Spinal cord (tissue), 10 donors: Measurements from ENCODE around the gene SERPINA6. TPM values are rescaled to one million over a fixed set of nuclear protein-coding genes. Genes with fewer than 3 reads are reported as not detected.

Experiments used
- DNase-seq, 6 donors: peaks; one replicate each; pipeline versions ENCODE4 v3.0.0 to v3.0.0-alpha.2; 2013 to 2015; ENCODE audit warnings: low spot score in 6 of 6, low read depth in 4 of 6
- H3K27ac ChIP-seq: one replicate; pipeline ENCODE4 v1.5.1; 2013; ENCODE audit warnings: low read depth, low read length, control low read depth
- H3K27me3 ChIP-seq: one replicate; pipeline ENCODE4 v1.6.1; 2013; ENCODE audit warnings: low read length; ENCODE audit not compliant: control insufficient read depth, insufficient read depth
- H3K36me3 ChIP-seq: one replicate; pipeline ENCODE4 v1.6.1; 2013; ENCODE audit warnings: low read length; ENCODE audit not compliant: control insufficient read depth, insufficient read depth
- H3K4me1 ChIP-seq: one replicate; pipeline ENCODE4 v1.6.1; 2013; ENCODE audit warnings: low read length; ENCODE audit not compliant: control insufficient read depth, insufficient read depth
- H3K4me3 ChIP-seq: one replicate; pipeline ENCODE4 v1.5.1; 2013; ENCODE audit warnings: low read depth, low read length, control low read depth
- H3K9me3 ChIP-seq: one replicate; pipeline ENCODE4 v1.6.1; 2013; ENCODE audit warnings: low read length; ENCODE audit not compliant: control insufficient read depth, insufficient read depth
- WGBS: methylation state at CpG from one replicate; pipeline ENCODE4 v1.1.5; 2013; ENCODE audit warnings: missing lambda C conversion rate; ENCODE audit not compliant: insufficient coverage; 5-methylcytosine and 5-hydroxymethylcytosine counted together
- polyA plus RNA-seq, 2 donors: library from polyadenylated mRNA; unstranded; fragments of 120-200 nt; gene quantifications; one replicate each; pipeline ENCODE4 v1.2.1, GENCODE V29; 2013; ENCODE audit not compliant: insufficient read length in 2 of 2
- total RNA-seq, 2 donors: library from RNA; depleted of rRNA in 1 of 2; stranded (reverse); fragments of 120-200 nt in 1 of 2; fragments of >200 nt in 1 of 2; gene quantifications; one replicate each; pipeline versions ENCODE4 v1.2.3 to v1.2.4, GENCODE V29; 2013 to 2014
- donor health status: healthy.

SERPINA6 gene
- total and polyA plus RNA-seq, 4 donors, result 0.06 TPM; not detected in 3

- 95% methylated on average over 8 of the region's 8 CpGs for WGBS
- no peak overlapping the region for H3K4me3 ChIP-seq
These were observed 9.0 kb downstream of the SERPINA6 start for GRCh38 chr14:94313991-94314655.

DNA sequence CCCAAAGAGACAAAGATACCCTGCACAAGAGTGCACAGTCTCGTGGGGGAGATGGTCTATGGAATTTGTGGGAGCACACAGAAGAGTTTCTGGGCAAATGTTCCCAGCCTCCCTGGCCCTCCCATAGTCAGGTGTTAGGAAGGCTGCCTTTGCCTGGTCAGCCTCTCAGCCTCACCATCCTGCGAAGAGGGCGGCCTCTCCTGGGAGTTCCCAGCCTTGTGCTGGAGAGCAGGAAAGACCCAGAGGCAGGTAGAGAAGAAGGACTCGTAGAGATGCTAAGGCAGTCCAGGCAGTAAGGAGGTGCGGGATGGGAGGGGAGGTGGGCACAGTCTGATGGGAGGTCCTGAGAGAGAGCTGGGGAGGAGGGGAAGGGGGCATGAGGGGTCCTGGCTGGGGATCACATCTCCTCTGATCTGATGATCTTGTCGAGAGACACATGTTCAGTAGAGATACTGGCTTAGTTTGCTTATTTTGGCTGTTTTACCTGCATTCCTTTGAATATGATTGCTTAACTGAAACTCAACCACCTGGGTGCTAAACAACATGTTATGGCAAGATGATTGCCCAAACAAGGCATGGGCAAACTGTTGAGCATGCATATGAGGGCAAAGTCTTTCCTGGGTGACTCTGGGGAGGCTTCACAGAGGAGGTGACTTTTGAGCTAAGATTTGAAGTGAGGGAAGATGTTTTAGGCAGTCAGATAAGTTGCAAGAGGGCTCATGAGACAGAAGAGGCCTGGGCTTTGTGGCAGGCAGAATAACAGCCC is 10.5 kb downstream of the SERPINA6 start:
- Histone ChIP-seq H3K36me3 (no peaks in the 10 kb centered on the region), H3K27ac (no peak overlapping the region), H3K4me3 (no peak overlapping the region), H3K4me1 (no peaks in the 10 kb centered on the region), H3K9me3 (no peaks in the 10 kb centered on the region), H3K27me3 (no peaks in the 10 kb centered on the region)
- 75% methylated on average over 5 of the region's 6 CpGs for WGBS
- DNase-seq, result no peak

More at GRCh38 chr14:94313991-94314655, 9.0 kb downstream of the SERPINA6 start:
- Histone ChIP-seq H3K9me3 (no peaks in the 10 kb centered on the region), H3K4me1 (no peaks in the 10 kb centered on the region), H3K27me3 (no peaks in the 10 kb centered on the region), H3K36me3 (no peaks in the 10 kb centered on the region), H3K27ac (no peak overlapping the region)
- no peak for DNase-seq

DNA sequence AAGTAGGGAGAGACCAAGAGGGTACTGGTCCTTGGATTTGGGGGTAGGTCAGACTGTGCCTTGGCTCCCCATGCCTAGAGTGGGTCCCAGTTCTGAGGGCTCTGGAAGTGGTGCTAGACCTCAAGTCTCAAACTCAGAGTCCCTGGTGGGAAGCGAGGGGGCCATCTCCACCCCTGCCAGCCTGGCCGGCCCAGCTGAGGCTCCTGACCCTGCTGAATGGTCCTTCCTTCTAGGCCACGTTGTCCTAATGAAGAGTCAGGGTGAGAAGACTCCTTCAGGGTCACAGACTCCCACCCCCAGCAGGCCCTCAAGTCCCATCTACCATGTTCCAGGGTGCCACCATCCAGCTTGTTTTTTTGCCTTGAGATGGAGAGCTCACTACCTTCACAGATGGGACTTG is 12.9 kb downstream of the SERPINA6 start:
- no peak overlapping the region for H3K4me3 ChIP-seq
- H3K36me3 ChIP-seq, result no peaks in the 10 kb centered on the region
- H3K4me1 ChIP-seq, result no peaks in the 10 kb centered on the region
- no peaks in the 10 kb centered on the region for H3K27me3 ChIP-seq
- no peaks in the 10 kb centered on the region for H3K9me3 ChIP-seq
- no peak for DNase-seq
- 100% methylated on average over 2 of the region's 3 CpGs for WGBS
- no peak overlapping the region for H3K27ac ChIP-seq

DNA sequence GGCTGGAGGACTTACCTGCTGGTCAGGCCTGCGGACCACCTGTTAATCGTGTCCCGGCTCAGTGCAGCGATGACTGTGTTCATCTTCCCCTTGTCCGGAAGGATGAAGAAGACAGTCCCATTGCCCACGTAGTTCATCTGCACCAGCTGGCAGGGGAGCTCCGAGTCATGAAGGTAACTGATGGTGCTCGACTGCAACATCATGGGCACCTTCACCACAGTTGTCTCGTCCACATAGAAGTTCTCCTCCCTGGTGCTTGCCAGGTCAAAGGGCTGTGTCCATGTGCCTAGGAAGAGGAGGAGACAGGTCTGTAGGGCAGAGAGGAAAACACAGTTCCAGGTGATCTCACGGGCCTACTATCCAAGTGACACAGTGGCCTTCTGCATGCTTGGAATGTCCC is 13.4 kb downstream of the SERPINA6 start:
- 95% methylated on average over 9 of the region's 10 CpGs for WGBS
- H3K9me3 ChIP-seq, result no peaks in the 10 kb centered on the region
- H3K36me3 ChIP-seq, result no peaks in the 10 kb centered on the region
- no peaks in the 10 kb centered on the region for H3K4me1 ChIP-seq
- H3K4me3 ChIP-seq, result no peak overlapping the region
- DNase-seq, result no peak
- no peaks in the 10 kb centered on the region for H3K27me3 ChIP-seq
- H3K27ac ChIP-seq, result no peak overlapping the region

GRCh38 chr14:94307410-94307992 is 15.6 kb downstream of the SERPINA6 start:
- Histone ChIP-seq H3K27me3 (no peaks in the 10 kb centered on the region), H3K36me3 (no peaks in the 10 kb centered on the region), H3K27ac (no peak overlapping the region), H3K9me3 (no peaks in the 10 kb centered on the region), H3K4me3 (no peak overlapping the region), H3K4me1 (no peaks in the 10 kb centered on the region)
- no peak for DNase-seq
- WGBS, result 0% methylated on average over 1 of the region's 5 CpGs

DNA sequence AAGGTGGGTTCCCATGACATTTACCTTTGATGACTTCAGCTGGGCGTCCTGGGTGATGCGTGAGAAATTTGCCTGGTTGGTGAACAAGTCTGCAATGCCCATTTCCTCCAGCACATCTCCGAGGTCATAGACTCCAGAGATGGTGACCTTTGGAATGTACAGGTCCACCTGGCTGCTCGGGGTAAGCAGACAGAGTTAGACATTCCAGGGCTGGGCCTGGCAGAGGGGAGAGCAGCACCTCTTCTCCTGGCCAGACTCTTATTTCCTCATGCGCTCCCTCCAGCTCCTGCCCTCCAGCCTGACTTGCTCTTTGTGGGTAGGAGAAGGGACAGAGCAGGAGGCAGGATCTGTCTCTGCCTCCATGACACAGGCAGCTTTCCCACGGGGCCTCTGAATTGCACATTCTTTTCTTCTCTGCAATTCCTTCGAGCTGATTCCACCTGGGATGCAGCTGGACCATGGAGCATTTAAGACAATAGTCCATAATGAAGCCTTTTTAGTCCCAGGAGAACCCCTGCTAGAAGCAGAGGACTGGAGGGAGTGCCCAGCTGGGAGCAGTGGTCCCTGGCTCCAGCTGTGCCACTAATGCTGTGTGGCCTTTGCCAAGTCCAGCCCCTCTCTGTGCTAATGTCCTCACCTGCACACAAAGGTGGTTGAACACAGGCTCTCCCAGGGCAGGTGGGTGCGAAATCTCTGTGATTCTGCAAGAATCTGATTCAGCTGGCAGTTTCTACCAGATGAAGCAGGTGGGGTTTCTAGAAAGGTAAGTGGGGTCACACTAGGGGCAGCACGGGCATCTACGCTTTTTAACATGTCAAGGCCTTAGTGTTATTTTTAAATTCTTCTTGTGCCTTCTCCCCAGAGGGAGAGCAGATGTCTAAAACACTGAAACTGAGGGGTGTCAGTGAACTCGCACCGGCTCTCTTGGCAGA is 16.8 kb downstream of the SERPINA6 start:
- H3K27me3 ChIP-seq, result no peaks in the 10 kb centered on the region
- 83% methylated on average over 9 of the region's 12 CpGs for WGBS

DNA sequence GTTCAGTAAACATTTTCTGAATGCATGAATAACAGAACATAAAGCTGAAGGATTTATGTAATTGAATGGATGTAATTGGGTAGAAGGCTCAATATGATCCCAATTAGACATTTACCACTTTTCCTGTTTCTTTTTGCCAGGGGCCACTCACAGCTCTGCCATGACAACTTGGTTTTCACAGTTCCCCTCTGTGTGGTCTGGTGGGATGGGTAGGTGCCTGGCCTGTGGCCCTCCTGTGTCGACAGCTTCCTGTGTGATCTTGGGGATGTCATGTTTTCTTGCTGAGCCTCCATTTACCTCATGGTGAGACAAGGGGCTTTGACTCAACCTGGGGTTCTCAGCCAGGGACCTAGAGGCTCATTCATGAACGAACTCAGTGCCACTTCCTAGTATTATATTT is 17.5 kb downstream of the SERPINA6 start:
- WGBS, result 60% methylated on average over 1 of the region's 2 CpGs

More for the DNA sequence above, 16.8 kb downstream of the SERPINA6 start:
- Histone ChIP-seq H3K27ac (no peak overlapping the region), H3K36me3 (no peaks in the 10 kb centered on the region), H3K4me3 (no peak overlapping the region), H3K9me3 (no peaks in the 10 kb centered on the region), H3K4me1 (no peaks in the 10 kb centered on the region)
- no peak for DNase-seq

DNA sequence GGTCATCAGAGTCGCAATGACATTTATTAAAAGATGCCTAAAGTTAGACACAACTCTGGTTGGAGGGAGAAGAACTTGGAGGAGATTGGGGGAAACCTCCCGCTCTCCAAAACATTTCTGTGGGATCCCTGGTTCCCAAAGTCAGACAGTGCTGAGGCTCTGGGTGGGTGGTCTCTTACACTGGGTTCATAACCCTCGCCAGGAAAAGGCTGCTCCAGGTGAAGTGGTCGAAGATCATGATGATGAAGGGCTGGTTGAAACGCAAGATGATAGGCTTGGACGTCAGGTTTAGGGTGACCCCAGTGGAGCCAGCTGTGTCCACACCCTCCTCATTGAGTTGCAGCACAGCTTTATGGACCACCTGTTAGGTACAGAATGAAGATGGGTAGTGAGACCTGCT is 18.9 kb downstream of the SERPINA6 start:
- H3K36me3 ChIP-seq, result no peaks in the 10 kb centered on the region
- no peak overlapping the region for H3K4me3 ChIP-seq
- H3K9me3 ChIP-seq, result no peaks in the 10 kb centered on the region
- H3K27ac ChIP-seq, result no peak overlapping the region
- DNase-seq, result no peak
- H3K4me1 ChIP-seq, result no peaks in the 10 kb centered on the region
- H3K27me3 ChIP-seq, result no peaks in the 10 kb centered on the region
- WGBS, result 84% methylated on average over 6 of the region's 6 CpGs

More for the DNA sequence above, 17.5 kb downstream of the SERPINA6 start:
- Histone ChIP-seq H3K9me3 (no peaks in the 10 kb centered on the region), H3K27me3 (no peaks in the 10 kb centered on the region), H3K27ac (no peak overlapping the region), H3K36me3 (no peaks in the 10 kb centered on the region), H3K4me3 (no peak overlapping the region), H3K4me1 (no peaks in the 10 kb centered on the region)
- DNase-seq, result no peak

GRCh38 chr14:94303111-94303510 is 20.0 kb downstream of the SERPINA6 start:
- no peaks in the 10 kb centered on the region for H3K36me3 ChIP-seq
- no peaks in the 10 kb centered on the region for H3K27me3 ChIP-seq
- no peak overlapping the region for H3K27ac ChIP-seq
- no peaks in the 10 kb centered on the region for H3K4me1 ChIP-seq
- no peaks in the 10 kb centered on the region for H3K9me3 ChIP-seq
- DNase-seq, result no peak
- 72% methylated on average over 5 of the region's 7 CpGs for WGBS
- H3K4me3 ChIP-seq, result no peak overlapping the region
